ENCODE measurements around the gene ESPN. TPM values are rescaled to one million over a fixed set of nuclear protein-coding genes. Genes with fewer than 3 reads are reported as not detected.

The ESPN gene
- total and polyA plus RNA-seq, 2 of the 8 experiments (the other 6 are each of a cell fraction or from before 2014, with no cell fraction given) = 5.2 to 16.3 TPM

DNA sequence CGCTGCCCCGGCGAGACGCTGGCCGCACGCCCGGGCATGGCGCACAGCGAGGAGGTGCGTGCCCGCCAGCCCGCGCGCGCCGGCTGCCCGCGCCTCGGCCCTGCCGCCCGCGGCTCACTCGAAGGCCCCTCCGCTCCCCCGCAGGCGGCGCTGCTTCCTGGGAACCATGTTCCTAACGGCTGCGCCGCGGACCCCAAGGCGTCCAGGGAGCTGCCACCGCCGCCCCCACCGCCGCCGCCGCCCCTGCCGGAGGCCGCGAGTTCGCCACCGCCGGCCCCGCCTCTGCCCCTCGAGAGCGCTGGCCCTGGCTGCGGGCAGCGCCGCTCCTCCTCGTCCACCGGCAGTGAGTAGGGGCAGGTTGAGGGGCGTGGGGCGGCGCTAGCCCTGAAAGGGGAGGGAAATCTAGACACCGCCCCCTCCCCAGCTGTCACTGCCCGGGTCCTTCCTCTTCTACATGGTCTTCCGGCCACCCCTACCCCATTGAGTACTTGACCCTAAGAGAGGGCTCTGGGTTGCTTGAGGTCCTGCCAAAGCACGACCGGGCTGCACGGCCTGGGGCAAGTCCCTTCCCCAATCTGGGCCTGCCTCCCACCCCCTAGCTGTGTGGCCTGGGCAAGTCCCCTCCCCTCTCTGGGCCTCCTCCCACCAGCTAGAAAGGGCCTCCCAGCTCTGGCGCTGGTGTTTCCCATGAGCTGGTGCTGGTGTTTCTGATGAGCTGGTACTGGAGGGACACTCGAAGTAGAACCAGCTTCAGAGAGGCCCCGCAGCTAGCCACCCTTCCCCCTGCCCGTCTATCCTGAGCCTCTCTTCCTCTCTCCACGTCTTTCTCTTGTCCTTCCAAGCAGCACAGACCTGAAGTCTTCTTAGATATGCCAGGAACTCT lies 24.4 kb downstream of the ESPN start (continued):
- TF ChIP-seq EZH2 (IDR thresholded peaks at IDR 0.05; ENCODE audit: low read depth, low read length, severe bottlenecking) (no peak), CBX8 (IDR thresholded peaks at IDR 0.05; ENCODE audit: borderline replicate concordance, low read depth, low read length) (no peak), SIN3A (conservative IDR thresholded peaks at IDR 0.05 in 1 of 2, IDR thresholded peaks at IDR 0.05 in 1 of 2; ENCODE audit: low read depth in 1 of 2, low read length in 2 of 2) (no peak), TEAD4 (IDR thresholded peaks at IDR 0.05; ENCODE audit: low read depth, low read length) (no peak), CTBP2 (IDR thresholded peaks at IDR 0.05; ENCODE audit: borderline replicate concordance, insufficient read depth, insufficient read length, low read length) (no peak), RAD21 (IDR thresholded peaks at IDR 0.05 in 1 of 2, conservative IDR thresholded peaks at IDR 0.05 in 1 of 2; ENCODE audit: low read depth in 2 of 2, low read length in 2 of 2) (0 out of 4 replicates have a peak, but pooled peaks of 1 of the 2 experiments have one; percentile 3), GTF2F1 (IDR thresholded peaks at IDR 0.05; ENCODE audit: borderline replicate concordance, low read depth, low read length) (no peak), HDAC6 (IDR thresholded peaks at IDR 0.05; ENCODE audit: low read depth, low read length) (no peak), MAFK (IDR thresholded peaks at IDR 0.05; ENCODE audit: low read depth, low read length) (no peak), SP1 (IDR thresholded peaks at IDR 0.05; ENCODE audit: low read depth, low read length) (no peak)
- TF ChIP-seq, protein P1, sequence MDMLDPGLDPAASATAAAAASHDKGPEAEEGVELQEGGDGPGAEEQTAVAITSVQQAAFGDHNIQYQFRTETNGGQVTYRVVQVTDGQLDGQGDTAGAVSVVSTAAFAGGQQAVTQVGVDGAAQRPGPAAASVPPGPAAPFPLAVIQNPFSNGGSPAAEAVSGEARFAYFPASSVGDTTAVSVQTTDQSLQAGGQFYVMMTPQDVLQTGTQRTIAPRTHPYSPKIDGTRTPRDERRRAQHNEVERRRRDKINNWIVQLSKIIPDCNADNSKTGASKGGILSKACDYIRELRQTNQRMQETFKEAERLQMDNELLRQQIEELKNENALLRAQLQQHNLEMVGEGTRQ (IDR thresholded peaks at IDR 0.05; ENCODE audit: low read length) = no peak

Measured in H1 (cell line).